SW480 (cell line): Measurements from ENCODE around the gene GOLPH3.
"Not testable (repeated sequence)": the region's sequence is repeated elsewhere in the genome, so short reads cannot be mapped to it uniquely, and the experiment has no call there.

ENCODE experiments used
- DNase-seq: peaks from one replicate; pipeline ENCODE4 v3.0.0-alpha.2; 2016; ENCODE audit warnings: low spot score

Gene GOLPH3

GRCh38 chr5:32135086-32135485 lies 39.0 kb downstream of the GOLPH3 start:
- DNase-seq: no peak

GRCh38 chr5:32132757-32133156 lies 41.4 kb downstream of the GOLPH3 start:
- no peak for DNase-seq

- DNase-seq: no peak
These were observed 42.5 kb downstream of the GOLPH3 start for GRCh38 chr5:32131604-32132003.

GRCh38 chr5:32130865-32131264 lies 43.3 kb downstream of the GOLPH3 start:
- no peak for DNase-seq

- no peak for DNase-seq
These were observed 45.0 kb downstream of the GOLPH3 start for GRCh38 chr5:32129074-32129598.

GRCh38 chr5:32127711-32128110 lies 46.4 kb downstream of the GOLPH3 start:
- no peak for DNase-seq

GRCh38 chr5:32126691-32127090 lies 47.4 kb downstream of the GOLPH3 start:
- DNase-seq: no peak

- no peak for DNase-seq
These were observed 50.0 kb downstream of the GOLPH3 start for GRCh38 chr5:32123889-32124676.

- DNase-seq: no peak
These were observed 50.9 kb downstream of the GOLPH3 start for GRCh38 chr5:32123058-32123805.

GRCh38 chr5:32118922-32119321 lies 55.2 kb downstream of the GOLPH3 start:
- not testable (repeated sequence) for DNase-seq

GRCh38 chr5:32116574-32117313 lies 57.4 kb downstream of the GOLPH3 start:
- no peak for DNase-seq

- DNase-seq: no peak
These were observed 58.1 kb downstream of the GOLPH3 start for GRCh38 chr5:32115985-32116384.

- DNase-seq: no peak
These were observed 63.9 kb downstream of the GOLPH3 start for GRCh38 chr5:32110111-32110696.

- no peak for DNase-seq
These were observed 64.9 kb downstream of the GOLPH3 start for GRCh38 chr5:32109236-32109635.

GRCh38 chr5:32108167-32108566 lies 66.0 kb downstream of the GOLPH3 start:
- DNase-seq: no peak

GRCh38 chr5:32107291-32107690 lies 66.8 kb downstream of the GOLPH3 start:
- DNase-seq: no peak

- no peak for DNase-seq
These were observed 70.6 kb downstream of the GOLPH3 start for GRCh38 chr5:32103521-32103920.

- no peak for DNase-seq
These were observed 71.7 kb downstream of the GOLPH3 start for GRCh38 chr5:32102254-32102986.

GRCh38 chr5:32100691-32101302 lies 73.3 kb downstream of the GOLPH3 start:
- DNase-seq: no peak

GRCh38 chr5:32100230-32100629 lies 73.9 kb downstream of the GOLPH3 start:
- DNase-seq: no peak

GRCh38 chr5:32099486-32100035 lies 74.6 kb downstream of the GOLPH3 start:
- DNase-seq: no peak
